Activated B cell treated with CpG ODN at 0.5 μM for 24 hours (primary cell): ENCODE results near the gene NFKB1. TPM values are rescaled to one million over a fixed set of nuclear protein-coding genes. Genes with fewer than 3 reads are reported as not detected.
A peak's percentile ranks its signal among the peaks of the same experiment; 100 is the strongest.

Experiments
- ATAC-seq: fragments of 200-7000 bp; cut with Tn5 transposase; one replicate; pipeline ENCODE4 v1.10.0; 2021; ENCODE audit warnings: low read depth, mild to moderate bottlenecking, moderate library complexity
- CTCF ChIA-PET: fragments of 350-600 bp; sonication (Branson Sonifier 250); formaldehyde crosslinking; loops from one replicate; lab custom pipeline; 2021; ENCODE audit warnings: antibody characterized with exemption; lab: Charles Lee
- POLR2A ChIA-PET: fragments of 350-600 bp; sonication (Branson Sonifier 250); formaldehyde crosslinking; loops from one replicate; lab custom pipeline; 2021; ENCODE audit warnings: antibody characterized with exemption; lab: Charles Lee
- DNase-seq: peaks from one replicate; pipeline ENCODE4 v3.0.0; 2022
- H3K27ac Mint-ChIP-seq: one replicate; pipeline ENCODE4 v1.8.0; 2020; ENCODE audit warnings: mixed read lengths
- H3K27me3 Mint-ChIP-seq: one replicate; pipeline ENCODE4 v1.8.0; 2021; ENCODE audit warnings: mixed read lengths
- H3K36me3 Mint-ChIP-seq: one replicate; pipeline ENCODE4 v1.8.0; 2021; ENCODE audit warnings: low read depth, mixed read lengths
- H3K4me1 Mint-ChIP-seq: one replicate; pipeline ENCODE4 v1.8.0; 2021; ENCODE audit warnings: mixed read lengths
- H3K4me3 Mint-ChIP-seq: one replicate; pipeline ENCODE4 v1.8.0; 2020; ENCODE audit warnings: mild to moderate bottlenecking, mixed read lengths
- H3K9me3 Mint-ChIP-seq: one replicate; pipeline ENCODE4 v1.8.0; 2020; ENCODE audit warnings: mixed read lengths
- CTCF ChIP-seq: fragments of 200-600 bp; IDR thresholded peaks from one replicate; pipeline ENCODE4 v1.8.0; 2022; ENCODE audit warnings: antibody characterized with exemption, mild to moderate bottlenecking
- intact Hi-C: fragments of 100-400 bp; cut with micrococcal nuclease; formaldehyde crosslinking; loops from one replicate; pipeline ENCODE4 v1.15.1; 2024
- total RNA-seq: library from RNA; stranded (reverse); gene quantifications from 2 replicates; pipeline ENCODE4 v1.2.3, GENCODE V29; 2022

NFKB1 gene
- total RNA-seq, 1 donor from 2014 or later, result 308 TPM

GRCh38 chr4:102531462-102531861 lies 30.3 kb downstream of the NFKB1 start:
- TF ChIP-seq CTCF, result no peak
- H3K27me3 Mint-ChIP-seq, result no peaks in the 10 kb centered on the region
- ChIA-PET CTCF (no interaction called here), POLR2A (interaction anchor here (1.6 kb wide), 1 partner anchor 30 kb away, joined by 7 read pairs; the partner anchor contains the start of gene NFKB1)
- no peak overlapping the region for H3K4me3 Mint-ChIP-seq
- no peak for ATAC-seq
- no peaks in the 10 kb centered on the region for H3K9me3 Mint-ChIP-seq
- no peak for DNase-seq
- H3K4me1 Mint-ChIP-seq, result peaks cover 67% of the 10 kb centered on the region
- H3K36me3 Mint-ChIP-seq, result peaks cover 91% of the 10 kb centered on the region
- H3K27ac Mint-ChIP-seq, result no peak overlapping the region
- intact Hi-C loops, result no loop called here

- Mint-ChIP-seq H3K36me3 (peaks cover 81% of the 10 kb centered on the region), H3K4me3 (no peak overlapping the region), H3K9me3 (no peaks in the 10 kb centered on the region), H3K4me1 (peaks cover 56% of the 10 kb centered on the region), H3K27me3 (no peaks in the 10 kb centered on the region), H3K27ac (no peak overlapping the region)
- POLR2A ChIA-PET, result interaction anchor here (2.4 to 3.8 kb wide), 2 partner anchors 11 to 32 kb away, joined by 8 to 25 read pairs; partner anchors contain the start of gene NFKB1
- DNase-seq (no peak), ATAC-seq (no peak)
- CTCF ChIA-PET, result interaction anchor here (1.0 kb wide), 1 partner anchor 16 kb away, joined by 3 read pairs; no protein-coding TSS in a partner anchor
- TF ChIP-seq CTCF, result no peak
- intact Hi-C loops, result no loop called here
Measured at GRCh38 chr4:102533348-102533747, 32.2 kb downstream of the NFKB1 start.

GRCh38 chr4:102533904-102534303 lies 32.7 kb downstream of the NFKB1 start:
- TF ChIP-seq CTCF, result no peak
- peak overlapping the region; percentile 63 for H3K27ac Mint-ChIP-seq
- ATAC-seq (no peak), DNase-seq (no peak)
- no peaks in the 10 kb centered on the region for H3K27me3 Mint-ChIP-seq
- no peak overlapping the region for H3K4me3 Mint-ChIP-seq
- ChIA-PET POLR2A (interaction anchor here (2.4 to 3.8 kb wide), 2 partner anchors 12 to 33 kb away, joined by 8 to 25 read pairs; partner anchors contain the start of gene NFKB1), CTCF (no interaction called here)
- peaks cover 79% of the 10 kb centered on the region for H3K36me3 Mint-ChIP-seq
- peaks cover 51% of the 10 kb centered on the region for H3K4me1 Mint-ChIP-seq
- intact Hi-C loops, result loop anchor here (2.0 kb wide), 1 partner anchor 31 kb away; no protein-coding TSS in a partner anchor
- H3K9me3 Mint-ChIP-seq, result no peaks in the 10 kb centered on the region

DNA sequence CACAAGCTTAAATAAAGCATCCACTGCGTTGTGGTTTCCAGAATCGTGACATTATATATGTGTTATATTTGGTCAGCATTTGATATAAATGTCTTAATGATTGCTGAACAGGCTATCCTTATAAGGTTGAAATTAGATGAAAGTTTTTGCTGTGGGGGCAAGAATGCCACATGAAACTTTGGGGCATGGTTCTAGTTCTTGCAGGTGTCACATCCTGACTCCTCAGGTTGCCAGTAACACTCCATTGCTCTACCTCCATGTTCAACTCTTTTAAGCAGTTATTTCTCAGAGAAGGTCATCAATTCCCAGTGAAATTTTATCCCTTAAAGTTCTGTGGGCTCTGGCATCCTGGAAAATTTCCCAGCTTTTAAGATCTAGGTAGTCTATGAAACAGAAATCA lies 33.7 kb downstream of the NFKB1 start:
- DNase-seq, result no peak
- peak overlapping the region; percentile 68 for H3K27ac Mint-ChIP-seq
- peaks cover 46% of the 10 kb centered on the region for H3K4me1 Mint-ChIP-seq
- no peak for ATAC-seq
- peaks cover 78% of the 10 kb centered on the region for H3K36me3 Mint-ChIP-seq
- no peak for TF ChIP-seq CTCF
- ChIA-PET CTCF (interaction anchor here (1.1 kb wide), 1 partner anchor 43 kb away, joined by 3 read pairs; no protein-coding TSS in a partner anchor), POLR2A (interaction anchor here (0.6 to 3.8 kb wide), 4 partner anchors 13 to 92 kb away, joined by 3 to 25 read pairs (median 6); partner anchors contain the start of gene NFKB1)
- intact Hi-C loops, result loop anchor here (1.0 to 5.0 kb wide), 4 partner anchors 8 to 33 kb away; partner anchors contain the start of gene NFKB1
- peak overlapping the region; percentile 19 for H3K4me3 Mint-ChIP-seq
- no peaks in the 10 kb centered on the region for H3K9me3 Mint-ChIP-seq
- H3K27me3 Mint-ChIP-seq, result no peaks in the 10 kb centered on the region

GRCh38 chr4:102535398-102536082 lies 34.4 kb downstream of the NFKB1 start:
- intact Hi-C loops, result loop anchor here (1.0 to 5.0 kb wide), 5 partner anchors 8 to 33 kb away; partner anchors contain the start of gene NFKB1
- ChIA-PET CTCF (interaction anchor here (1.1 kb wide), 1 partner anchor 43 kb away, joined by 3 read pairs; no protein-coding TSS in a partner anchor), POLR2A (interaction anchor here (0.6 to 3.8 kb wide), 5 partner anchors 13 to 537 kb away, joined by 3 to 25 read pairs (median 8); partner anchors contain the start of gene NFKB1)
- H3K36me3 Mint-ChIP-seq, result peaks cover 78% of the 10 kb centered on the region
- ATAC-seq (peak; percentile 82), DNase-seq (no peak)
- H3K27me3 Mint-ChIP-seq, result no peaks in the 10 kb centered on the region
- no peaks in the 10 kb centered on the region for H3K9me3 Mint-ChIP-seq
- no peak for TF ChIP-seq CTCF
- peak overlapping the region; percentile 71 for H3K27ac Mint-ChIP-seq
- H3K4me3 Mint-ChIP-seq, result peak overlapping the region; percentile 55
- H3K4me1 Mint-ChIP-seq, result peaks cover 40% of the 10 kb centered on the region
